Measurements from ENCODE around the gene OR6C65.

Gene OR6C65

DNA sequence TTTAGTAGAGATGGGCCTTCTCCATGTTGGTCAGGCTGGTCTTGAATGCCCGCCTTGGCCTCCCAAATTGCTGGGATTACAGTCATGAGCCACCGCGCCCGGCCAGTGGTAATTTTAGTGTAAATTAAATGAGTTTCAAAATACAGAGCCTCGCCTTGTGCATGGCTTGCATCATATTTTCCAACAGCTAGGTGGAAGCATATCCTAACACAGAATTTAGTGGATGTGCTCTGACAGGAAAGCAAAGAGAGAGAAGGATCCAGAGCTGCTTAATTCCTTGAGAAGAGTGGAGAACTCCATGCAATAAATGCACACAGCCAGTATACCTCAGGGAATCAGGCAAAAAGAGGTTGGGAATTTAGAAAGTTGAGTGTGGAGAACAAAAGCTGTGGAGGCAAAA, 46.0 kb downstream of the OR6C65 start:
- no peak for DNase-seq (ENCODE audit: low read depth)

DNA sequence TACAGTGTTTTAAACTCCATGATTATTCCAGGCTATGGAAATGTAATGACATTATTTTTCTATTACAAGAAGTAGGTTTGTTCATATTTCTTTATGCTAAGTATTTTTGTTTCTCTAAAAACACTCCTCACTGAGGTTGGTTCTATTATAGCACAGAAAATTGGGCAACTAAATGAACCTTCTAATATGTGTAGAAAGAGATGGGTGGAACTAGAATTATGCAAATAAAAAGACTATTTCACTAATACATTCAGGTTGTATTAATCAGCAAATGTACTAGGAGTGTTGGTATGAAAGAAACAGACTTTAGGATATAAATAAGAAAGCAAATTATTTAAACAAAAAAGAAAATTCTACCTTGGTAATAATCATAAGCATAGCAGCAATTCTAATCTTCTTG, 48.5 kb downstream of the OR6C65 start:
- no peak for DNase-seq (ENCODE audit: low read depth)

Data from non-pigmented ciliary epithelial cell (primary cell).